DND-41 (cell line): ENCODE data around the gene PDZD11.

Experiments
- CTCF ChIP-seq: IDR thresholded peaks from 2 replicates; pipeline ENCODE4 v1.5.1; 2012; ENCODE audit warnings: borderline replicate concordance, low read length, moderate library complexity, mild to moderate bottlenecking; ENCODE audit not compliant: poor library complexity, severe bottlenecking; ENCODE audit errors: extremely low read depth
- EZH2 ChIP-seq: IDR thresholded peaks from 3 replicates; pipeline ENCODE4 v1.6.1; 2012; ENCODE audit warnings: borderline replicate concordance, low read depth, mild to moderate bottlenecking, moderate library complexity, low read length, inconsistent platforms; ENCODE audit not compliant: severe bottlenecking

- TF ChIP-seq CTCF (no peak), EZH2 (no peak)
Measured at GRCh38 chrX:70244881-70245280, 44.8 kb downstream of the PDZD11 start.
